Kidney tubule cell (primary cell): Measurements from ENCODE around the gene KRT71.
"Not testable (repeated sequence)": the region's sequence is repeated elsewhere in the genome, so short reads cannot be mapped to it uniquely, and the experiment has no call there.

Experiments used
- DNase-seq: peaks from one replicate; pipeline ENCODE4 v3.0.0-alpha.2; 2018; ENCODE audit warnings: low spot score

Gene KRT71

GRCh38 chr12:52519826-52520662 is 32.9 kb downstream of the KRT71 start, which contains the start of gene KRT5:
Gene KRT5 (minus strand): TSS chr12:52520394. CDS start chr12:52520296, 98 bp downstream.
- DNase-seq, result no peak

- no peak for DNase-seq
These were observed 33.6 kb downstream of the KRT71 start for GRCh38 chr12:52519387-52519703.

GRCh38 chr12:52518574-52519386 is 34.2 kb downstream of the KRT71 start:
- no peak for DNase-seq

- no peak for DNase-seq
These were observed 35.1 kb downstream of the KRT71 start for GRCh38 chr12:52517888-52518287.

GRCh38 chr12:52517005-52517835 is 35.7 kb downstream of the KRT71 start:
- DNase-seq, result no peak

- DNase-seq, result no peak
These were observed 36.8 kb downstream of the KRT71 start for GRCh38 chr12:52515927-52516831.

- no peak for DNase-seq
These were observed 37.7 kb downstream of the KRT71 start for GRCh38 chr12:52515319-52515646.

GRCh38 chr12:52514471-52515318 is 38.2 kb downstream of the KRT71 start:
- no peak for DNase-seq

- no peak for DNase-seq
These were observed 39.2 kb downstream of the KRT71 start for GRCh38 chr12:52513736-52514135.

GRCh38 chr12:52508211-52508610 is 44.7 kb downstream of the KRT71 start:
- no peak for DNase-seq

GRCh38 chr12:52506858-52507715 is 45.9 kb downstream of the KRT71 start:
- DNase-seq, result peak; percentile 75

GRCh38 chr12:52502877-52503276 is 50.1 kb downstream of the KRT71 start:
- no peak for DNase-seq

GRCh38 chr12:52501490-52501889 is 51.5 kb downstream of the KRT71 start:
- no peak for DNase-seq

GRCh38 chr12:52500574-52500973 is 52.4 kb downstream of the KRT71 start:
- not testable (repeated sequence) for DNase-seq

- DNase-seq, result no peak
These were observed 53.0 kb downstream of the KRT71 start for GRCh38 chr12:52499806-52500560.

- DNase-seq, result no peak
These were observed 54.0 kb downstream of the KRT71 start for GRCh38 chr12:52498946-52499345.

- no peak for DNase-seq
These were observed 55.0 kb downstream of the KRT71 start for GRCh38 chr12:52497975-52498374.

- peak; percentile 86 for DNase-seq
These were observed 56.3 kb downstream of the KRT71 start for GRCh38 chr12:52496590-52497071.

GRCh38 chr12:52496054-52496453 is 56.9 kb downstream of the KRT71 start:
- DNase-seq, result no peak
